ENCODE measurements around the gene ATP1A1. TPM values are rescaled to one million over a fixed set of nuclear protein-coding genes. Genes with fewer than 3 reads are reported as not detected.

The ATP1A1 gene
- total RNA-seq, 1 donor from 2014 or later: 518 TPM

- DNase-seq: no peak
- Histone ChIP-seq H3K27ac (no peak overlapping the region), H3K4me1 (no peaks in the 10 kb centered on the region), H3K36me3 (no peaks in the 10 kb centered on the region), H3K27me3 (ENCODE audit: low read depth) (no peaks in the 10 kb centered on the region), H3K4me3 (no peak overlapping the region), H3K9me3 (no peaks in the 10 kb centered on the region)
- no peak for TF ChIP-seq CTCF (IDR thresholded peaks at IDR 0.05)
- intact Hi-C loops (cut with DNase I): no loop called here
- no peak for ATAC-seq
Observed at GRCh38 chr1:116351914-116352313, 21.1 kb upstream of the ATP1A1 start.

- H3K9me3 ChIP-seq: no peaks in the 10 kb centered on the region
- intact Hi-C loops (cut with DNase I): no loop called here
- H3K4me3 ChIP-seq: no peak overlapping the region
- H3K27me3 ChIP-seq (ENCODE audit: low read depth): no peaks in the 10 kb centered on the region
- ATAC-seq (no peak), DNase-seq (no peak)
- H3K36me3 ChIP-seq: no peaks in the 10 kb centered on the region
- TF ChIP-seq CTCF (IDR thresholded peaks at IDR 0.05): no peak
- H3K27ac ChIP-seq: no peak overlapping the region
- H3K4me1 ChIP-seq: no peaks in the 10 kb centered on the region
Observed at GRCh38 chr1:116352349-116352813, 20.7 kb upstream of the ATP1A1 start.

DNA sequence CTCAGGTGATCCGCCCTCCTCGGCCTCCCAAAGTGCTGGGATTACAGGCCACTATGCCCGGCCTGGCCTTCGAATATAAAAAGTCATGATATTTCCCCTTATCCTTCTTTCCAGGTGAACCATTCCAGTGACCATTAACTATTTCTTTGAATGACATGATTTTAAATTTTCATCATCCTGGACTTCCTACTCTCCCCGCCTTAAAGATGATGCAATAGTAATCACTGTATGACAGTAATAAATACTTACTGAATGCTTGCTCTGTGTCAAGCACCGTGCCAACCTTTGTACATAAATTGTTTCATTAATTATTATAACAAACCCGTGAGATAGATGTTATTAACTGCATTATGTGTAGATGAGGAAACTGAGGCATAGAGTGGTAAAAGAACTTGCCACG lies 19.9 kb upstream of the ATP1A1 start:
- TF ChIP-seq CTCF (IDR thresholded peaks at IDR 0.05): no peak
- no peak overlapping the region for H3K27ac ChIP-seq
- H3K4me3 ChIP-seq: no peak overlapping the region
- ATAC-seq (no peak), DNase-seq (no peak)
- no peaks in the 10 kb centered on the region for H3K9me3 ChIP-seq
- no peaks in the 10 kb centered on the region for H3K36me3 ChIP-seq
- no peaks in the 10 kb centered on the region for H3K4me1 ChIP-seq
- intact Hi-C loops (cut with DNase I): no loop called here
- no peaks in the 10 kb centered on the region for H3K27me3 ChIP-seq (ENCODE audit: low read depth)

DNA sequence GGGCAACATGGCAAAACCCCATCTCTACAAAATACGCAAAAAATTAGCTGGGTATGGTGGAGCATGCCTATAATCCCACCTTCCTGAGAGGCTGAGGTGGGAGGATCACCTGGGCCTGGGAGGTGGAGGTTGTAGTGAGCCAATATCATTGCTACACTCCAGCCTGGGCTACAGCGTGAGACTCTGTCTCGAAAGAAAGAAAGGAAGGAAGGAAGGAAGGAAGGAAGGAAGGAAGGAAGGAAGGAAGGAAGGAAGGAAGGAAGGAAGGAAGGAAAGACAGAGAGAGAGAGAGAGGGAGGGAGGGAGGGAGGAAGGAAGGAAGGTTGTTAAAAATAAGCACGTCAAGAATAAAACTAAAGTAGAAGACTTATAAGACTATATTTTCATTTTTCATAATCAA lies 17.0 kb upstream of the ATP1A1 start:
- Histone ChIP-seq H3K9me3 (no peaks in the 10 kb centered on the region), H3K36me3 (no peaks in the 10 kb centered on the region), H3K27ac (no peak overlapping the region), H3K4me3 (no peak overlapping the region), H3K4me1 (no peaks in the 10 kb centered on the region), H3K27me3 (ENCODE audit: low read depth) (no peaks in the 10 kb centered on the region)
- intact Hi-C loops (cut with DNase I): no loop called here
- no peak for ATAC-seq
- DNase-seq: no peak
- no peak for TF ChIP-seq CTCF (IDR thresholded peaks at IDR 0.05)

GRCh38 chr1:116356673-116357072 lies 16.4 kb upstream of the ATP1A1 start:
- intact Hi-C loops (cut with DNase I): no loop called here
- H3K4me1 ChIP-seq: no peaks in the 10 kb centered on the region
- no peaks in the 10 kb centered on the region for H3K27me3 ChIP-seq (ENCODE audit: low read depth)
- TF ChIP-seq CTCF (IDR thresholded peaks at IDR 0.05): no peak
- no peaks in the 10 kb centered on the region for H3K9me3 ChIP-seq
- no peak overlapping the region for H3K27ac ChIP-seq
- ATAC-seq (no peak), DNase-seq (no peak)
- no peaks in the 10 kb centered on the region for H3K36me3 ChIP-seq
- no peak overlapping the region for H3K4me3 ChIP-seq

- H3K9me3 ChIP-seq: no peaks in the 10 kb centered on the region
- DNase-seq (no peak), ATAC-seq (no peak)
- no peak overlapping the region for H3K27ac ChIP-seq
- H3K27me3 ChIP-seq (ENCODE audit: low read depth): no peaks in the 10 kb centered on the region
- intact Hi-C loops (cut with DNase I): no loop called here
- H3K4me3 ChIP-seq: no peak overlapping the region
- no peaks in the 10 kb centered on the region for H3K36me3 ChIP-seq
- no peak for TF ChIP-seq CTCF (IDR thresholded peaks at IDR 0.05)
- no peaks in the 10 kb centered on the region for H3K4me1 ChIP-seq
Observed at GRCh38 chr1:116357487-116357886, 15.6 kb upstream of the ATP1A1 start.

All from lower lobe of right lung (tissue), 2 donors.